C4-2B (cell line): Measurements from ENCODE around the gene GRID1.
"Not testable (repeated sequence)": the region's sequence is repeated elsewhere in the genome, so short reads cannot be mapped to it uniquely, and the experiment has no call there.

Source experiments
- H3K27ac ChIP-seq: fragments of 450-650 bp; 2 replicates; pipeline ENCODE4 v1.5.1; 2017
- ZFX ChIP-seq: fragments of 450-650 bp; IDR thresholded peaks from 2 replicates; pipeline ENCODE4 v1.6.1; 2017
- TF ChIP-seq, protein P1 (sequence below): fragments of 450-650 bp; conservative IDR thresholded peaks from 2 replicates; pipeline ENCODE4 v1.5.1; 2017; ENCODE audit warnings: mild to moderate bottlenecking

GRID1 gene

DNA sequence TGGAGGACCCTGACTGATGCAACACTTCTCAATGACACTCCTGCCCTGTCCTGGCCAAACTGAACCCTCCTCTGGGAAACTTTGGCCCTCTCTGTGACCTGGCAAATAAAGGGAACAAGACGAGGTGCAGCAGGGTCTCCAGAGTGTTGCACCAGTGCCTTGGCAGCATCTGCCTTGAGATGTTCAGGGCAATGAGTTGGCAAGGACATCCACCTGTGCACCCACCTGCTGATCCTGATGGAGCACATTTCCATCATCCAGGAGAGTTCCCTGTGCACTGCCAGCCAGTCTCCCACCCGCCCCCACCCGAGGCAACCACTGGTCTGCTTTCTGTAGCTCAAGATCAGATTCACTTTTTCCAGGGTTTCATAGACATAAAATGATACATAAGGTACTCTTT lies 407.4 kb downstream of the GRID1 start:
- no peak for TF ChIP-seq ZFX
- TF ChIP-seq, protein P1, sequence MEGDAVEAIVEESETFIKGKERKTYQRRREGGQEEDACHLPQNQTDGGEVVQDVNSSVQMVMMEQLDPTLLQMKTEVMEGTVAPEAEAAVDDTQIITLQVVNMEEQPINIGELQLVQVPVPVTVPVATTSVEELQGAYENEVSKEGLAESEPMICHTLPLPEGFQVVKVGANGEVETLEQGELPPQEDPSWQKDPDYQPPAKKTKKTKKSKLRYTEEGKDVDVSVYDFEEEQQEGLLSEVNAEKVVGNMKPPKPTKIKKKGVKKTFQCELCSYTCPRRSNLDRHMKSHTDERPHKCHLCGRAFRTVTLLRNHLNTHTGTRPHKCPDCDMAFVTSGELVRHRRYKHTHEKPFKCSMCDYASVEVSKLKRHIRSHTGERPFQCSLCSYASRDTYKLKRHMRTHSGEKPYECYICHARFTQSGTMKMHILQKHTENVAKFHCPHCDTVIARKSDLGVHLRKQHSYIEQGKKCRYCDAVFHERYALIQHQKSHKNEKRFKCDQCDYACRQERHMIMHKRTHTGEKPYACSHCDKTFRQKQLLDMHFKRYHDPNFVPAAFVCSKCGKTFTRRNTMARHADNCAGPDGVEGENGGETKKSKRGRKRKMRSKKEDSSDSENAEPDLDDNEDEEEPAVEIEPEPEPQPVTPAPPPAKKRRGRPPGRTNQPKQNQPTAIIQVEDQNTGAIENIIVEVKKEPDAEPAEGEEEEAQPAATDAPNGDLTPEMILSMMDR = no peak
- no peak overlapping the region for H3K27ac ChIP-seq

DNA sequence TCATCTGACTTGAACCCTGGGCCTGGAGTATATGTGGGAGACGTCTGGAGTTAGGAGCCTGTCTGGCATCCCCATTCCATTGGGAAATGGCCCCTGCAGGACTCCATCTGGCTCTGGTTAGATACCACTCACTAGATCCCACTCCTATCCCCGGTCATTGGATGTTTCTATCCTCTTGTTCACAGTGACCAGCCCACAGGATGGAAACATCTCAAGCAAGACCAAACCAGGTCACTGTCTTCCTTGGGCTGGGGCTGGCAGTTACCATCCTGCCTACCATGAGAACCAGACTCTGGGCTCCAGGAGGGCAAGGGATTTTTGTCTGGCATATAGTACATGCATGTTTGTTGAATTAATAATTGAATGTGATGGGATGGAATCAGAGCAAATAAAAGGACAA lies 415.7 kb downstream of the GRID1 start:
- H3K27ac ChIP-seq = no peak overlapping the region
- TF ChIP-seq ZFX = no peak
- TF ChIP-seq, protein P1 = no peak

DNA sequence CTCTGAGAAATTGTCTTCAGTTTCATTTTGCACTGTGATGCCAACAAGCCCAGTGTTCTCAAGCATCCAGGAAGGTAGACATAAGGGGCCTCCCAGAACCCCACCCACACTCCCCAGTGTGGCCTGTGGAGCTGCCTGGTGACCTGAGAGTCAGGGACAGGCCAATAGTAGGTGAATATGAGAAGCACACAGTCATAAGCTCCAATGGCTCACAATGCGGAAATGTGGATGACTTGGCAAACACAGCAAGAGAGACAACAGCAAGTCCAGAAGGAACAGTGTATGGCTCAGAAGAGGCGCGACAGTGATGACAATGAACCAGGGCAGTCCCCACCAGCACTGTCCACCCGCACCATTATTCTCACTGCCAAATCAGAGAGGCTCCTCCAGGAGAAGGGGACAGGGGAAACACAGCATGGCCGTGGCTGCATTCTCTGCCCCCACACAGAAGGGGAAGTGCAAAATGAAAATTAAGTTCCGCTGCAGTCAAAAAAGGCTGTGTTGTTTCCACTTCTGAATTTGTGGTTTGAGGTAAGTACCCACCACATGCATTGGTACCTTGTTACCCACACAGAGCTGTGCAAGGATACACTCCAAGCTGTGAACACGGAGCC lies 419.8 kb downstream of the GRID1 start:
- H3K27ac ChIP-seq = no peak overlapping the region
- TF ChIP-seq ZFX = no peak
- TF ChIP-seq, protein P1 = no peak

DNA sequence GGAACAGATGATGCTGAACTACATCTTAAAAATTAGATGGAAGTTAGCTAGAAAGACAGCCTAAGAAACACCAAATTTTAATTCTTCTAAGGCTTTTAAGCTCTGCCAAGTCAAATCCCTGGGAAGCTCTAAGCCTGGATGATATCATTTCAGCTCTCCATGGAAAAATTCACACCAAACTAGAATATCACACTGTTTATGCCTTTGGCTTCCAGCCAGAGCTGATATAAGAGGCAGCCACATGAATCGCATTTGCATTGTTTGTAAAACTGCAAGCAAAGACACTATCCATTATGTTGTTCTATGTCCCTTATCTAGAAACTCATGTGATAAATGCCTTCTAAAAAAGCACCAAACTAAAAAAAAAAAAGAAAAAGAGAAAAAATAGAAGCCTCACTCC lies 430.4 kb downstream of the GRID1 start:
- no peak overlapping the region for H3K27ac ChIP-seq
- TF ChIP-seq, protein P1 = no peak
- no peak for TF ChIP-seq ZFX

DNA sequence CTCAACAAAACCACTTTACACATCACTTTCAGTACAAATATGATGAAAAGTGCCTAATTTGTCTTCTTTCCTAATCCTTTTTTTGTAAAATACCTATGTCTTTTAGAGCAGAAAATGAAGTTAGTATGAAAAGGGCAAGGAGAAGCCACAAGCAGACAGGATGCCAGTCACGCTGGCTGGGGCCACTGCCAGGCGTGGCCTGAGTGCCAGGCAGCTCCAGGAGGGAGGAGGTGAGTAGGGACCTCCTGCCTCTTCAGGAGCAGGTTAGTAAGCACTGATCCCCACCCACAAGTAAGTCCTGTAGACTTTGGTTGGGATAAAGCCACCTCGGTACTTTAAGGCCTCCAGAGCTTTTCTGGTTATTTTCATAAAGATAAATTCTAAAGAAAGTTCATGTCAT lies 432.0 kb downstream of the GRID1 start:
- TF ChIP-seq, protein P1 = no peak
- TF ChIP-seq ZFX = no peak
- H3K27ac ChIP-seq = no peak overlapping the region

DNA sequence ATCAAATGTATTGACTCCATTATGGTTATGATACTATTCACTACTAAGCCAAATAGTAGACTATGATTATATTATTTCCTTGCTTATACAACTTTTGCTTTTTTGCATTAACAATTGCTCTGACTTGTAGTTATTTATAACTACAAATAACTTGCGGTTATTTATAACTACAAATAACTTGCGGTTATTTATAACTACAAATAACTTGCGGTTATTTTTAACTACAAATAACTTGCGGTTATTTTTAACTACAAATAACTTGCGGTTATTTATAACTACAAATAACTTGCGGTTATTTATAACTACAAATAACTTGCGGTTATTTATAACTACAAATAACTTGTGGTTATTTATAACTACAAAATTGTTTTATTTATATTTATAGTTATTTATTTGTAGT lies 436.6 kb downstream of the GRID1 start:
- H3K27ac ChIP-seq = not testable (repeated sequence)

DNA sequence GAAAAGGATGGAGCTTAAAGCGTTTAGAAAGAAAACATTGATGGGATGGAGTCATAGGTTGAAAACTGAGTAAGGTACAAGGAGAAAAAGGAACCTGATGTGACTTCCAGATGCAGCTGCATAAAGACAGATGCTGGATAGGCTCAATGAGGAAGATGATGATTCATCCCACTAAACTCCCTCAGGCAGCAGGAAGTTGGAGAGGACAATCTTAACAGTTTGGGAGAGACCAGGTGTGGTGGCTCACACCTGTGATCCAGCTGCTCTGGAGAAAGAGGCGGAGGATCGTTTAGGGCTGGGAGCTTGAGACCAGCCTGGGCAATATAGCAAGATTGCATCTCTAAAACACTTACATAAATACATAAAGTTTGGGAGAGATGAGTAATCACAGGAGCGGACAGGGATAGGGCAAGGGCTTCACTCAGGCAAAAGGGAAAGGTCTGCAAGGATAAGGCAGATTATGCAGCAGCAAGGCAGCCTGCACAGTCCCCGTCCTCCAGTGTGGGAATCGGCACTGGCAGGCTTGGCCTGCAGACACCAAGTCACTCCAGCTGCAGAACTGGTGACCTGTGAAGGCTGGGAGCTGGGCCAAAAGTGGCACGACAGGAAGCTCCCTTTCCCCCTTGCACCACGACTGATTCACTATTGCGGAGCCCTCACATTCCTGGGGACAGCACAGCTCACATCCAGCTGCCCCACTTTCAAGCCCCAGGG lies 438.5 kb downstream of the GRID1 start:
- TF ChIP-seq, protein P1 = no peak
- TF ChIP-seq ZFX = no peak
- no peak overlapping the region for H3K27ac ChIP-seq

DNA sequence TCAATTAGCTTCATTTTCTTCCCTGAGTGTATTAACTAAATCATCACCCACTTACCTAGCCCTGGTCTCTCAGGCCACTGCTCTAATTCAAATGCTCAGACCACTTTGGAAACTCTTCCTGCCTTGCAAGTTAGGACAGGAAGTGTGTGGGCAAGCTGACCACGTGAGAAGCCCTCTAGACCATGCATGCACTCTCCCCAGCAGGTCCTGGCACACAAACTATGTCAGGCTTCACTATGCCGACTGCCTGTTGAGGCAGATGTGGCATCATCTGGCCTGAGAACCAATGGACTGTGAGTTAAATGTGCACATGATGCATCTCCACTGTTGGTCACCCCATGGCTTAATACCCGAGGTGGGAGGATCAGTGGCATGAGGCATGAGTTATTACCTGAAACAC lies 439.6 kb downstream of the GRID1 start:
- H3K27ac ChIP-seq = no peak overlapping the region
- TF ChIP-seq, protein P1 = no peak
- TF ChIP-seq ZFX = no peak
